H9 (cell line): ENCODE data around the gene SLC12A3. TPM values are rescaled to one million over a fixed set of nuclear protein-coding genes. Genes with fewer than 3 reads are reported as not detected.

ENCODE experiments used
- DNase-seq: peaks from one replicate; pipeline ENCODE4 v3.0.0-alpha.2; 2017
- H2AFZ ChIP-seq: one replicate; pipeline ENCODE4 v1.6.1; 2013; ENCODE audit warnings: mild to moderate bottlenecking, low read length, control low read depth, moderate library complexity
- H2AK5ac ChIP-seq: 2 replicates; pipeline ENCODE4 v1.6.1; 2013; ENCODE audit warnings: low read length, control low read depth, mixed read lengths; ENCODE audit not compliant: insufficient read length
- H2BK120ac ChIP-seq: one replicate; pipeline ENCODE4 v1.6.1; 2013; ENCODE audit warnings: low read depth, mild to moderate bottlenecking, low read length, control low read depth, inconsistent platforms; ENCODE audit not compliant: poor library complexity, severe bottlenecking
- H2BK12ac ChIP-seq: 2 replicates; pipeline ENCODE4 v1.6.1; 2013; ENCODE audit warnings: low read length, control low read depth, mixed read lengths, low read depth; ENCODE audit not compliant: insufficient read length
- H2BK15ac ChIP-seq: 2 replicates; pipeline ENCODE4 v1.6.1; 2013; ENCODE audit warnings: low read depth, low read length, control low read depth
- H2BK20ac ChIP-seq: one replicate; pipeline ENCODE4 v1.6.1; 2013; ENCODE audit warnings: low read depth, mild to moderate bottlenecking, low read length, control low read depth, inconsistent platforms; ENCODE audit not compliant: poor library complexity, severe bottlenecking
- H2BK5ac ChIP-seq: 2 replicates; pipeline ENCODE4 v1.6.1; 2013; ENCODE audit warnings: low read length, control low read depth, mixed read lengths; ENCODE audit not compliant: insufficient read length
- H3K14ac ChIP-seq: 2 replicates; pipeline ENCODE4 v1.6.1; 2013; ENCODE audit warnings: low read length, control low read depth; ENCODE audit not compliant: insufficient read depth
- H3K18ac ChIP-seq: 2 replicates; pipeline ENCODE4 v1.6.1; 2013; ENCODE audit warnings: low read depth, mild to moderate bottlenecking, mixed read lengths, low read length, control low read depth; ENCODE audit not compliant: insufficient read length
- H3K23ac ChIP-seq: 2 replicates; pipeline ENCODE4 v1.6.1; 2013; ENCODE audit warnings: low read length, control low read depth, mixed read lengths, low read depth; ENCODE audit not compliant: insufficient read length
- H3K23me2 ChIP-seq: 2 replicates; pipeline ENCODE4 v1.6.1; 2013; ENCODE audit warnings: low read depth, mild to moderate bottlenecking, mixed read lengths, low read length, control low read depth; ENCODE audit not compliant: insufficient read length, poor library complexity, severe bottlenecking
- H3K27ac ChIP-seq: 2 replicates; pipeline ENCODE4 v1.5.1; 2013; ENCODE audit warnings: low read length, control low read depth, mixed read lengths, low read depth; ENCODE audit not compliant: insufficient read length
- H3K27me3 ChIP-seq: 2 replicates; pipeline ENCODE4 v1.6.1; 2013; ENCODE audit warnings: low read length, control low read depth, inconsistent platforms; ENCODE audit not compliant: insufficient read depth
- H3K4ac ChIP-seq: 2 replicates; pipeline ENCODE4 v1.6.1; 2013; ENCODE audit warnings: low read depth, mild to moderate bottlenecking, control low read depth, inconsistent platforms, low read length, moderate library complexity
- H3K4me1 ChIP-seq: 2 replicates; pipeline ENCODE4 v1.6.1; 2013; ENCODE audit warnings: low read length, control low read depth, inconsistent platforms; ENCODE audit not compliant: insufficient read depth
- H3K4me2 ChIP-seq: 2 replicates; pipeline ENCODE4 v1.6.1; 2013; ENCODE audit warnings: low read length, control low read depth, mixed read lengths; ENCODE audit not compliant: insufficient read length, insufficient read depth
- H3K56ac ChIP-seq: 2 replicates; pipeline ENCODE4 v1.6.1; 2013; ENCODE audit warnings: low read depth, mild to moderate bottlenecking, mixed read lengths, low read length, control low read depth; ENCODE audit not compliant: insufficient read length
- H3K79me1 ChIP-seq: 2 replicates; pipeline ENCODE4 v1.6.1; 2013; ENCODE audit warnings: low read depth, mild to moderate bottlenecking, moderate library complexity, low read length, control low read depth, inconsistent platforms; ENCODE audit not compliant: insufficient read depth, poor library complexity, severe bottlenecking
- H3K79me2 ChIP-seq: 2 replicates; pipeline ENCODE4 v1.6.1; 2013; ENCODE audit warnings: low read length, control low read depth, inconsistent platforms; ENCODE audit not compliant: insufficient read depth
- H3K9ac ChIP-seq: 2 replicates; pipeline ENCODE4 v1.6.1; 2013; ENCODE audit warnings: low read length, control low read depth, mixed read lengths; ENCODE audit not compliant: insufficient read length; ENCODE audit errors: extremely low read depth
- H3K9me3 ChIP-seq: one replicate; pipeline ENCODE4 v1.6.1; 2013; ENCODE audit warnings: low read depth, low read length, inconsistent platforms; ENCODE audit not compliant: control insufficient read depth
- H3T11ph ChIP-seq: one replicate; pipeline ENCODE4 v1.6.1; 2013; ENCODE audit warnings: mild to moderate bottlenecking, low read length, control low read depth, inconsistent platforms
- H4K20me1 ChIP-seq: one replicate; pipeline ENCODE4 v1.6.1; 2013; ENCODE audit not compliant: control insufficient read depth, insufficient read length, insufficient read depth
- H4K5ac ChIP-seq: 2 replicates; pipeline ENCODE4 v1.6.1; 2013; ENCODE audit warnings: low read depth, mild to moderate bottlenecking, mixed read lengths, low read length, control low read depth; ENCODE audit not compliant: insufficient read length
- H4K8ac ChIP-seq: replicated peaks from 2 replicates; pipeline ENCODE4 v1.6.1; 2013; ENCODE audit warnings: low read length, control low read depth, mixed read lengths, low read depth; ENCODE audit not compliant: insufficient read length
- H4K91ac ChIP-seq: 2 replicates; pipeline ENCODE4 v1.6.1; 2013; ENCODE audit warnings: low read depth, mild to moderate bottlenecking, moderate library complexity, mixed read lengths, low read length, control low read depth; ENCODE audit not compliant: insufficient read length
- H3K27ac Mint-ChIP-seq, 3 experiments: 2 replicates in 2 of 3; 3 replicates in 1 of 3; pipeline ENCODE4 v1.8.0; 2020 to 2021; ENCODE audit warnings: mixed read lengths in 3 of 3, mild to moderate bottlenecking in 1 of 3, moderate library complexity in 1 of 3
- H3K27me3 Mint-ChIP-seq: 2 replicates; pipeline ENCODE4 v1.8.0; 2021; ENCODE audit warnings: low read depth, mild to moderate bottlenecking, moderate library complexity, mixed read lengths
- H3K36me3 Mint-ChIP-seq, 3 experiments: 2 replicates in 2 of 3; 3 replicates in 1 of 3; pipeline ENCODE4 v1.8.0; 2020 to 2021; ENCODE audit warnings: low read depth in 3 of 3, mixed read lengths in 3 of 3; ENCODE audit not compliant: insufficient read depth in 1 of 3
- H3K4me1 Mint-ChIP-seq, 2 experiments: 2 replicates each; pipeline ENCODE4 v1.8.0; 2020; ENCODE audit warnings: mixed read lengths in 2 of 2
- H3K4me3 Mint-ChIP-seq, 2 experiments: 2 replicates in 1 of 2; 3 replicates in 1 of 2; pipeline ENCODE4 v1.8.0; 2020 to 2021; ENCODE audit warnings: mild to moderate bottlenecking in 2 of 2, mixed read lengths in 2 of 2, moderate library complexity in 1 of 2
- H3K9me3 Mint-ChIP-seq, 2 experiments: 2 replicates in 1 of 2; 3 replicates in 1 of 2; pipeline ENCODE4 v1.8.0; 2020; ENCODE audit warnings: mild to moderate bottlenecking in 2 of 2, mixed read lengths in 2 of 2, moderate library complexity in 1 of 2
- CTCF ChIP-seq: fragments of 200-600 bp; sonication (generic); conservative IDR thresholded peaks from 3 replicates; pipeline ENCODE4 v1.8.0; 2021; ENCODE audit warnings: antibody characterized with exemption, mild to moderate bottlenecking
- WGBS: extraction: QIAGEN DNeasy Blood & Tissue Kit; methylation state at CpG from one replicate; pipeline ENCODE4 v1.1.7; 2013; ENCODE audit warnings: missing lambda C conversion rate, low lambda C conversion rate, mixed read lengths; ENCODE audit not compliant: insufficient read length; ENCODE audit errors: extremely low coverage; 5-methylcytosine and 5-hydroxymethylcytosine counted together
- total RNA-seq: library from RNA; stranded (reverse); gene quantifications from 2 replicates; pipeline ENCODE4 v1.2.1, GENCODE V29; 2021

Gene SLC12A3
- total RNA-seq, 1 experiment from 2014 or later = not detected

- WGBS = no CpG with 5 or more reads among the region's 2 CpGs
These were observed 38.9 kb downstream of the SLC12A3 start for GRCh38 chr16:56903866-56904265.

More at GRCh38 chr16:56903866-56904265, 38.9 kb downstream of the SLC12A3 start:
- H3K23me2 ChIP-seq = no peaks in the 10 kb centered on the region
- H3K27me3 ChIP-seq = no peaks in the 10 kb centered on the region
- no peak overlapping the region for H2AFZ ChIP-seq
- no peak overlapping the region for H2BK120ac ChIP-seq
- H3K9ac ChIP-seq = no peak overlapping the region
- no peak overlapping the region for H3K4ac ChIP-seq
- H3K79me2 ChIP-seq = no peaks in the 10 kb centered on the region
- no peak overlapping the region for H2AK5ac ChIP-seq
- peaks cover 6% of the 10 kb centered on the region; the same call in 1 of the 2 replicates for H3K27me3 Mint-ChIP-seq
- H4K5ac ChIP-seq = no peak overlapping the region
- no peak overlapping the region for H3K4me2 ChIP-seq
- no peak for DNase-seq
- no peak overlapping the region for H3K27ac ChIP-seq
- H4K91ac ChIP-seq = no peak overlapping the region
- no peak overlapping the region for H3K27ac Mint-ChIP-seq
- H4K8ac ChIP-seq = no peak overlapping the region
- no peak overlapping the region for H2BK12ac ChIP-seq
- no peak overlapping the region for H3T11ph ChIP-seq
- H2BK5ac ChIP-seq = no peak overlapping the region
- H3K23ac ChIP-seq = no peak overlapping the region
- peaks cover 3 to 7% of the 10 kb centered on the region in 2 experiments; a peak in 3 of 5 replicates for H3K9me3 Mint-ChIP-seq
- no peaks in the 10 kb centered on the region for H4K20me1 ChIP-seq
- no peaks in the 10 kb centered on the region for H3K79me1 ChIP-seq
- H2BK20ac ChIP-seq = no peak overlapping the region
- peaks cover 0 to 3% (median 0%) of the 10 kb centered on the region in 3 experiments; a peak in 1 of 7 replicates for H3K36me3 Mint-ChIP-seq
- H3K18ac ChIP-seq = no peak overlapping the region
- H2BK15ac ChIP-seq = no peak overlapping the region
- H3K4me3 Mint-ChIP-seq = no peak overlapping the region
- H3K9me3 ChIP-seq = no peaks in the 10 kb centered on the region
- H3K4me1 Mint-ChIP-seq = peaks cover 3 to 6% of the 10 kb centered on the region in 2 experiments; a peak in 3 of 4 replicates
- H3K14ac ChIP-seq = no peak overlapping the region
- H3K56ac ChIP-seq = no peak overlapping the region
- H3K4me1 ChIP-seq = peaks cover 5% of the 10 kb centered on the region
- TF ChIP-seq CTCF = no peak
